SK-N-MC (cell line): ENCODE measurements around the gene HP1BP3.

Experiments used
- EZH2 ChIP-seq: fragments of 200-600 bp; sonication (generic); IDR thresholded peaks from one replicate; pipeline ENCODE4 v1.6.1; 2017; ENCODE audit warnings: antibody characterized with exemption
- FOXP2 ChIP-seq: optimal IDR thresholded peaks from 2 replicates; pipeline ENCODE3; 2011; ENCODE audit warnings: mild to moderate bottlenecking, moderate library complexity; ENCODE audit not compliant: insufficient read depth; ENCODE audit errors: extremely low read length, control extremely low read depth
- POLR2AphosphoS5 ChIP-seq: IDR thresholded peaks from 2 replicates; pipeline ENCODE4 v1.6.1; 2012; ENCODE audit warnings: mild to moderate bottlenecking, low read depth, low read length, borderline replicate concordance

DNA sequence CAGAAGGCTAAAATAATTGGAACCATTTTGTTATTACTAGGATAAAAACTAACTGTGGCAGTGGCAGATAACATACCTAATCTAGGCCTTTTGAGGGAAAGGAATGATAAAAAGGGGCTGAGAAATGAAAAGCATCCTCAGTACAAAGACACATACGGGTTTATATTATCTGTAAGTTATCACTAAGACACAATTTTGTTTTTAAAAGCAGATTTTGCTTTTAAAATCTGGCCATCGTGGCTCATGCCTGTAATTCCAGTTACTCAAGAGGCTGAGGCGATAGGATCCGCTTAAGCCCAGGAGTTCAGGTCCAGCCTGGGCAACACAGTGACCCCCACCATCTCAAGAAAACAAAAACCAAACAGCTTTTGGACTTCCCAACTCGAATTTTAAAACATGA lies 24.8 kb upstream of the HP1BP3 start:
- no peak for TF ChIP-seq POLR2AphosphoS5
- no peak for TF ChIP-seq EZH2
- no peak for TF ChIP-seq FOXP2
